ENCODE results near the gene C5orf46. TPM values are rescaled to one million over a fixed set of nuclear protein-coding genes. Genes with fewer than 3 reads are reported as not detected.

The C5orf46 gene
- total and polyA plus RNA-seq, 4 donors: not detected

DNA sequence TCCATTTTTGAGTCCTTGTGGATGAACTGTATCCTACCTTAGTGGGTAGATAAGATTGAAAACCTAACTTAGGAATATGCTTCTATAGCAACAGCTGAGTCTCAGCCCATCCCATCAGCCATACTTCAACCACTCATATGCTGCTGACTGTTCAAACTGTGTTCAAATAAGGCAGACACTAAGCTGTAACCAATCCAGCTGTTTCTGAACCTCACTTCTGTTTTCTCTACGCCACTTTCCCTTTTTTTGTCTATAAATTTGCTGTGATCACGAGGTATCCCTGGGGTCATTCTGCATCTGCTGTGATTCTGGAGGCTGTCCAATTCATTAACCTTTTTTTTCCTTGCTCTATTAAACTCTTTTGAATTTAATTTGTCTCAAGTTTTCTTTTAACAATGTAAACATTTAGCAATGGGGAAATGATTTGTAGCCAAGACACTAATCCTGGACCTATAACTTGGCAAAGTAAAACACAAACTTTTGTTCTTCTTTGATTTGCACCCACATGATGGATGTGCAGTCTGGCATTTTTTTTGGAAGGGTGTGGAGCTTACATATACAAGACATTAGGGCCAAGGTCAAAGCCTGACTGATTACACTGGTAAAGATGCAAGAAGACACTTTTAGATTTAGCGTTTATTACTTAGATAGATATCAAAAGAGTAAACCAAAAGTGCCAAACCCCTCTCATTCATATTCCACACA lies 42.7 kb downstream of the C5orf46 start:
- H3K9me3 ChIP-seq (ENCODE audit: control insufficient read depth, insufficient read depth, low read length): no peaks in the 10 kb centered on the region
- H3K4me1 ChIP-seq (ENCODE audit: control insufficient read depth, insufficient read depth, low read length): no peaks in the 10 kb centered on the region
- WGBS (ENCODE audit: insufficient coverage): 41% methylated on average over 2 of the region's 3 CpGs
- DNase-seq (ENCODE audit: low read depth in 4 of 6, low spot score in 6 of 6): no peak
- H3K27ac ChIP-seq (ENCODE audit: low read depth, low read length): no peak overlapping the region
- no peak overlapping the region for H3K4me3 ChIP-seq (ENCODE audit: low read depth, low read length)
- H3K27me3 ChIP-seq (ENCODE audit: control insufficient read depth, insufficient read depth, low read length): no peaks in the 10 kb centered on the region
- H3K36me3 ChIP-seq (ENCODE audit: control insufficient read depth, insufficient read depth, low read length): no peaks in the 10 kb centered on the region

DNA sequence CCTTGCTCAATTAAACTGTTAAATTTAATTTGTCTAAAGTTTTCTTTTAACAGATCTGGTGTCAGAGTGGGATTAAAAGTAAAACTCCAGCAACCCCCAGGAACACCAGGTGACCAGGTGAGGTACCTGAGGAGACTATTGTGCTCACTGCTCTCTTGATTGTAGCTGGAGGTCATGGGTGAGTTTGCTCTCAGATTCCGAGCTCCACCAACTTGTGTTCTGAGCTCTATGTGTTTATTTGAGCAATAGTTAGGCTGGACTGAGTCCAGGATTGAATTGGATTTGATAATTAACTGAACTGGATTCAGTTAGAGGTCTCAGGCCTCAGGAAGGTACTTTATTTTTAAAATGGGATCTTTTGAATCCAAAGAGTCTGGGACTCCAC lies 45.7 kb downstream of the C5orf46 start:
- DNase-seq (ENCODE audit: low read depth in 4 of 6, low spot score in 6 of 6): no peak
- H3K27ac ChIP-seq (ENCODE audit: low read depth, low read length): no peak overlapping the region
- no peak overlapping the region for H3K4me3 ChIP-seq (ENCODE audit: low read depth, low read length)
- no peaks in the 10 kb centered on the region for H3K9me3 ChIP-seq (ENCODE audit: control insufficient read depth, insufficient read depth, low read length)
- no peaks in the 10 kb centered on the region for H3K27me3 ChIP-seq (ENCODE audit: control insufficient read depth, insufficient read depth, low read length)
- no peaks in the 10 kb centered on the region for H3K4me1 ChIP-seq (ENCODE audit: control insufficient read depth, insufficient read depth, low read length)
- H3K36me3 ChIP-seq (ENCODE audit: control insufficient read depth, insufficient read depth, low read length): no peaks in the 10 kb centered on the region
- whole genome bisulfite sequencing (ENCODE audit: insufficient coverage): 100% methylated on average over 1 of the region's 1 CpG

DNA sequence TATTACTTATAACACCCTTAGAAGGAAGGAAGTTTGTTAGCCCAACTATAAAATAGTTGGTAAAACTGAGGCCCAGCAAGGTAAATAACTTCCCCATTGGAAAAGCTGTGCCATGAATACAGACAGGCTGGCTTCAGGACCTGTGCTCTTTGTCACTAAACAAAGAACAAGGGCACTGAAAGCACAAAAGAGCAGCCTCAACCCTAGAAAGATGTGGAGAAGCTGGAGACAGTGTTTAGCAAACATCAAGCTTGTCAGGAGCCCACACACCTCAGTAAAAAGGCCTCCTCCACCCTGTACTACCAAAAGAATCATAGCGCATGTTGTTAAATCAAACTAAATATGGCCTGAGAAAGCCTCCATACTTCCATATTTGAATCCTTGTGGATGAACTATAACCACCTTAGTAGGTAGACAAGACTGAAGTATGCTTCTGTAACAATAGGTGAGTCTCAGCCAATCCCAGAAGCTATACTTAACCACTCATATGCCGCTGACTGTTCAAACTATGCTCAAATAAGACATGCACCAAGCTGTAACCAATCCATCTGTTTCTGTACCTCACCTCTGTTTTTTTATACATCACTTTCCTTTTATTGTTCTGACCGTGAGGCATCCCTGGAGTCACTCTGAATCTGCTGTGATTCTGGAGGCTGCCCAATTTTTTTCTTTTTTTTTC lies 46.2 kb downstream of the C5orf46 start:
- Histone ChIP-seq H3K36me3 (ENCODE audit: control insufficient read depth, insufficient read depth, low read length) (no peaks in the 10 kb centered on the region), H3K9me3 (ENCODE audit: control insufficient read depth, insufficient read depth, low read length) (no peaks in the 10 kb centered on the region), H3K4me3 (ENCODE audit: low read depth, low read length) (no peak overlapping the region), H3K27me3 (ENCODE audit: control insufficient read depth, insufficient read depth, low read length) (no peaks in the 10 kb centered on the region), H3K27ac (ENCODE audit: low read depth, low read length) (no peak overlapping the region), H3K4me1 (ENCODE audit: control insufficient read depth, insufficient read depth, low read length) (no peaks in the 10 kb centered on the region)
- DNase-seq (ENCODE audit: low read depth in 4 of 6, low spot score in 6 of 6): no peak
- WGBS (ENCODE audit: insufficient coverage): 89% methylated on average over 1 of the region's 3 CpGs

DNA sequence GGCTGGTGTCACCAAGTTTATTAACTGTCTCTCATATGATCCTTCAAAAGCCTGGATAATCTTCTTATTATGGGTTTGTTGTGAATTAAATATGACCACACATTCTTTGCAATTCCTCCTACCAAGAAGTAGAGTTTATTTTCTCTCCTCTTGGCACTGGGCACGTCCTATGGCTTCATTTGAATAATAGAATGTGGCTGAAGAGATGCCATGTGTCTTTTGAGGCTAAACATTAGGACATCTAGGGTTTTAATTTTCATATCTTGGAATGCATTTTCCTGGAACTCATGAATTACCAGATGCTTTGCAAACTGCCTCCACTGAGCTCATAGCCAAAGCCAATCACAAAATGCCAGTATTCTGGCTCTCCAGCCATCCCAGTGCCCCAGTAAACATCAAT lies 47.8 kb downstream of the C5orf46 start:
- WGBS (ENCODE audit: insufficient coverage): no CpG with 5 or more reads among the region's 1 CpG
- Histone ChIP-seq H3K4me3 (ENCODE audit: low read depth, low read length) (no peak overlapping the region), H3K36me3 (ENCODE audit: control insufficient read depth, insufficient read depth, low read length) (no peaks in the 10 kb centered on the region), H3K4me1 (ENCODE audit: control insufficient read depth, insufficient read depth, low read length) (no peaks in the 10 kb centered on the region), H3K9me3 (ENCODE audit: control insufficient read depth, insufficient read depth, low read length) (no peaks in the 10 kb centered on the region), H3K27ac (ENCODE audit: low read depth, low read length) (no peak overlapping the region), H3K27me3 (ENCODE audit: control insufficient read depth, insufficient read depth, low read length) (no peaks in the 10 kb centered on the region)
- DNase-seq (ENCODE audit: low read depth in 4 of 6, low spot score in 6 of 6): peak in 1 of 6 donors; percentile 78

DNA sequence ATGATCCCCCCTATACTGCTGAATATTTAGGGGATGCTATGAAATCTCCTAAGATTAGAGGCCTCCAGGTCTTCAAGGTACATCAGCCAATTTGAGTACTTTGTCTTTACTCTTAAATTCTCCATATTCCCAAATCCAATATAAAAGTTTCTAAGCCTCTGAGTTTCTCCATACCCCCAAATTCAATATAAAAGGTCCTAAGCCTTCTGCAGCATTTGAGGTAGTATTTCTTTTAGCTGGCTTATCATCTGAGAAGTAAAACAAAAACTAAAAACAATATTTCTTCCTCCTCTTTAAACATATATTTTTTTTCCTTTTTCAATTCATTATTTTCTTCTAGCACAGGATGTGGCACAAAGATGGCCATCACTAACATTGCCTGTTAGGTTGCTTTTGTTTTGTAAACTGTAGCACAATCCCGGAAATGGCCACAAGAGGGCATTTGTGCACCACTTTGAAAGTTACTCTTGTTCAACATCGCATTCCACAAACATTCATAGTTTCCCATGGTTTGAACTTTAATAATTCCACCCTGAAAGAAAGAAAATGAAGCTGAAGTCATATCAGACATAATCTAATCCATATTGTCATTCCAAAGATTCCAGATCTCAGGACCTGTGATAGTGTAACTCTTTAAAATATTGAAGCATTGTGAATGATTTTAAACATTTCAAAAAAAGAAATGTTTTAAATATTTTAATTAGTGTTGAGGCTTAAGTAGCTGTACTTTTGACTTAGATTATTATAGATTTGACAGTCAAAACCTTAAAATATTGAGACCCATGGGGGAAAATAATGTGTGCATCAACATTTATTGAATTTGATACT lies 48.8 kb downstream of the C5orf46 start:
- Histone ChIP-seq H3K27ac (ENCODE audit: low read depth, low read length) (no peak overlapping the region), H3K9me3 (ENCODE audit: control insufficient read depth, insufficient read depth, low read length) (no peaks in the 10 kb centered on the region), H3K4me1 (ENCODE audit: control insufficient read depth, insufficient read depth, low read length) (no peaks in the 10 kb centered on the region), H3K36me3 (ENCODE audit: control insufficient read depth, insufficient read depth, low read length) (no peaks in the 10 kb centered on the region), H3K4me3 (ENCODE audit: low read depth, low read length) (no peak overlapping the region), H3K27me3 (ENCODE audit: control insufficient read depth, insufficient read depth, low read length) (no peaks in the 10 kb centered on the region)
- 0% methylated on average over 1 of the region's 2 CpGs for WGBS (ENCODE audit: insufficient coverage)
- peak; percentile 47 to 92 (median 73) for DNase-seq (ENCODE audit: low read depth in 4 of 6, low spot score in 6 of 6)

DNA sequence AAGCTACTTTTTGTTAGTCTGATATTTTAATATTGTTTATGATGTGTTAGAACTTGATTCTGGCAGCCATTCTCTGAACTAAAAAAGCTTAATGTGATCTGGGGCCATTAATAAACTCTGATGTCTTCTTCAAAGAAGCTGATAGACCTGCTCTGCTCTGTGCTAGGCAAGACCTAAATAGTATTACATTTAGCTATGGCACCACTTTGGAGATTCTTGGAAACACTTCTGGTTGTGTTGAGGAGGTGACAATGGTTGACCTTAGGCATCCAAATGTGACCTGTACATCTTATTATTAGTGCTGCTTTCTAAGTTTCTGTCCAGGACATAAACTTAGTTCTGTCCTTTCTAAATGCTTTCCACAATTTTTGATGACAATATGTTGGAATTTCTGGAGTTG lies 49.5 kb downstream of the C5orf46 start:
- Histone ChIP-seq H3K4me3 (ENCODE audit: low read depth, low read length) (no peak overlapping the region), H3K27ac (ENCODE audit: low read depth, low read length) (no peak overlapping the region), H3K36me3 (ENCODE audit: control insufficient read depth, insufficient read depth, low read length) (no peaks in the 10 kb centered on the region), H3K27me3 (ENCODE audit: control insufficient read depth, insufficient read depth, low read length) (no peaks in the 10 kb centered on the region), H3K4me1 (ENCODE audit: control insufficient read depth, insufficient read depth, low read length) (no peaks in the 10 kb centered on the region), H3K9me3 (ENCODE audit: control insufficient read depth, insufficient read depth, low read length) (no peaks in the 10 kb centered on the region)
- no peak for DNase-seq (ENCODE audit: low read depth in 4 of 6, low spot score in 6 of 6)

DNA sequence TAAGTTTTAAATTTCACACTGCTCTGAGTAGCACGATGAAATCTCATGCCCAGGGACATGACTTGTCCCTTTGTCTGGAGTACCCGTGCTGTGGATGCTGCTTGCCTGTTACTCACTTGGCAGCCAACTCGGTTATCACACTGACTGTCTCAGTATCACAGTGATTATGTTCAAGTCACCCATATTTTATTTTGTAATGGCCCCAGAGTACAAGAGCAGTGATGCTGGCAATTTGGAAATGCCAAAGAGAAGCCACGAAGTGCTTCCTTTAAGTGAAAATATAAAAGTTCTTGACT lies 50.6 kb downstream of the C5orf46 start:
- Histone ChIP-seq H3K4me1 (ENCODE audit: control insufficient read depth, insufficient read depth, low read length) (no peaks in the 10 kb centered on the region), H3K9me3 (ENCODE audit: control insufficient read depth, insufficient read depth, low read length) (no peaks in the 10 kb centered on the region), H3K36me3 (ENCODE audit: control insufficient read depth, insufficient read depth, low read length) (no peaks in the 10 kb centered on the region), H3K4me3 (ENCODE audit: low read depth, low read length) (no peak overlapping the region), H3K27ac (ENCODE audit: low read depth, low read length) (no peak overlapping the region), H3K27me3 (ENCODE audit: control insufficient read depth, insufficient read depth, low read length) (no peaks in the 10 kb centered on the region)
- 34% methylated on average over 3 of the region's 4 CpGs for WGBS (ENCODE audit: insufficient coverage)
- DNase-seq (ENCODE audit: low read depth in 4 of 6, low spot score in 6 of 6): no peak

DNA sequence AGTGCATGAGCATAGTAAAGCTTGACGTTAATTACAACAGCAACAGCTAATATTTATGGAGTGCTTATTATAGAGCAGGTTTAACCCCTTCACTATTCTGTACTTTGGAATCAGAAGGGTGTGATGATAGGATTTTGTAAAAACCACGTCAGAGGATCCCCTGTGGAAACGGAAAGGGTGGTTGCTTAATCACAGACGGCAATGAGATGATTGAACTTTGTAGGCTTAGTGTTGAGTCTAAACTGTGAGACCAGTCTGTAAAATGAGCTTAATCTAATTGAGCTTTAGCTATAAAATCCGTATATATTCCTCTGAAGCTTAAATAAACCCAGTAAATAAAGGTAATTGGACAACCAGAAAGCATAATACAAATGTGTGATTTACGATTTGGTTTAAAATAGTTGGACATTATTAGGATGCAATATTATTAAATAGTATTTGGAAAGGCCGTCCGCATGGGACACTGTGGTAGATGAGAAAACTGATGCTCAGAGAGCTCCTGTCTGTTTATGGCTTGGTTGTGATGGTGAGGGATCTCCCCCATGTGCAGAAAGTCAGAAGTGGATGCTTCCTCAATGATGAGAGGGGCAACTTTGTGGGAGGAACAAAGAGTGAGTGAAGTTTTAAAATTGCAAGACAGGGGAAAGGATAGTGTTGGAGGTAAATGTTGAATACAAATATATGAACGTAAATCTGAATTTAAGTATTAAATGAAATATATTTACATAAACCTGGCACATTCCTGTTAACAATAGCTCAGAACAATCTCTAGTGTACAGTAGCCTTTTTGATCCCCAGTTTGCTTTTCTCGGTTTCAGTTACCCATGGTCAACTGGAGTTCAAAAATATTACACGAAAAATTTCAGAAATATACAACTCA lies 51.2 kb downstream of the C5orf46 start:
- WGBS (ENCODE audit: insufficient coverage): 89% methylated on average over 7 of the region's 11 CpGs
- no peaks in the 10 kb centered on the region for H3K36me3 ChIP-seq (ENCODE audit: control insufficient read depth, insufficient read depth, low read length)
- H3K4me1 ChIP-seq (ENCODE audit: control insufficient read depth, insufficient read depth, low read length): no peaks in the 10 kb centered on the region
- no peak for DNase-seq (ENCODE audit: low read depth in 4 of 6, low spot score in 6 of 6)
- H3K27ac ChIP-seq (ENCODE audit: low read depth, low read length): no peak overlapping the region
- H3K9me3 ChIP-seq (ENCODE audit: control insufficient read depth, insufficient read depth, low read length): no peaks in the 10 kb centered on the region
- no peaks in the 10 kb centered on the region for H3K27me3 ChIP-seq (ENCODE audit: control insufficient read depth, insufficient read depth, low read length)
- H3K4me3 ChIP-seq (ENCODE audit: low read depth, low read length): no peak overlapping the region

DNA sequence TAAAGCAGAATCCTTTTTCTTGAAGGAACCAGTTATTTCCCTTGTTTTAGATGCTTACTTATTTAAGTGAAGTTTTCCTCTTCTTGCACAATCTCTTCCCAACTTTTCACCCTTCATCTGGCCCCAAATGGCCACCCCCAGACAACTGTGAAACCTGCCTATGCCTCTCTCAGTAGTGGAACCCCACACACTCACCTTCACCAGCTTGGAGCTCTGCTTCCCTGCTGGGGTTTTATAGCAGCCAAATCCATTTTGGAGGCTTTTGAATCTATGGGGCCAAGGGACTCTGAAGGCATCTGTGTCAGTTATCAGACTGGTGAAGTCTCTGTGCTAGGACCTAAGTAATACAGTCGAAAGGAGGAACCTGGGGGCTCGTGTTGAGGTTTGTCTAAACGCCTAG lies 52.0 kb downstream of the C5orf46 start:
- H3K4me3 ChIP-seq (ENCODE audit: low read depth, low read length): no peak overlapping the region
- H3K27me3 ChIP-seq (ENCODE audit: control insufficient read depth, insufficient read depth, low read length): no peaks in the 10 kb centered on the region
- no peaks in the 10 kb centered on the region for H3K36me3 ChIP-seq (ENCODE audit: control insufficient read depth, insufficient read depth, low read length)
- no peaks in the 10 kb centered on the region for H3K4me1 ChIP-seq (ENCODE audit: control insufficient read depth, insufficient read depth, low read length)
- H3K27ac ChIP-seq (ENCODE audit: low read depth, low read length): no peak overlapping the region
- WGBS (ENCODE audit: insufficient coverage): 92% methylated on average over 3 of the region's 3 CpGs
- no peak for DNase-seq (ENCODE audit: low read depth in 4 of 6, low spot score in 6 of 6)
- H3K9me3 ChIP-seq (ENCODE audit: control insufficient read depth, insufficient read depth, low read length): no peaks in the 10 kb centered on the region

All from spinal cord (tissue), 10 donors.